HepG2 (cell line): ENCODE results near the gene AKAP1.

ENCODE experiments used
- GABPB1 ChIP-seq: IDR thresholded peaks from 2 replicates; pipeline ENCODE4 v1.6.1; 2016; ENCODE audit warnings: mild to moderate bottlenecking, missing genetic modification reagents, moderate library complexity, missing compliant biosample characterization
- LCORL ChIP-seq, 2 experiments: fragments of 450-650 bp in 1 of 2; sonication (generic) in 1 of 2; formaldehyde crosslinking in 1 of 2; IDR thresholded peaks; 2 replicates each; pipeline versions ENCODE4 v1.5.0 to v1.6.1; 2017 to 2020; ENCODE audit warnings: antibody characterized with exemption in 1 of 2, missing genetic modification reagents in 1 of 2
- POLR2A ChIP-seq, 2 experiments: IDR thresholded peaks; 2 replicates each; pipeline ENCODE4 v1.6.1; 2011; ENCODE audit warnings: low read depth in 2 of 2, low read length in 2 of 2, mild to moderate bottlenecking in 1 of 2, moderate library complexity in 1 of 2; ENCODE audit not compliant: insufficient read depth in 1 of 2
- POLR2G ChIP-seq: fragments of 200-400 bp; formaldehyde crosslinking; IDR thresholded peaks from 2 replicates; pipeline ENCODE4 v1.6.1; 2018; ENCODE audit warnings: mild to moderate bottlenecking, low read depth, low read length, moderate library complexity
- TAF1 ChIP-seq: sonication (generic); formaldehyde crosslinking; IDR thresholded peaks from 2 replicates; pipeline ENCODE4 v1.4.0; 2020; ENCODE audit warnings: missing genetic modification reagents
- ZBTB8A ChIP-seq: sonication (generic); formaldehyde crosslinking; IDR thresholded peaks from 2 replicates; pipeline ENCODE4 v1.4.0; 2020; ENCODE audit warnings: mild to moderate bottlenecking, low read depth, missing genetic modification reagents, borderline replicate concordance
- ZNF484 ChIP-seq: sonication (generic); formaldehyde crosslinking; IDR thresholded peaks from 2 replicates; pipeline ENCODE4 v1.5.1; 2020; ENCODE audit warnings: mild to moderate bottlenecking, low read depth, missing genetic modification reagents, borderline replicate concordance
- TF ChIP-seq, protein P1 (sequence below): sonication (generic); formaldehyde crosslinking; IDR thresholded peaks from 2 replicates; pipeline ENCODE4 v1.5.0; 2020; ENCODE audit warnings: mild to moderate bottlenecking, missing genetic modification reagents, moderate library complexity
- TF ChIP-seq, protein P2 (sequence below): sonication (generic); formaldehyde crosslinking; IDR thresholded peaks from 2 replicates; pipeline ENCODE4 v1.5.0; 2020; ENCODE audit warnings: mild to moderate bottlenecking, missing genetic modification reagents
- TF ChIP-seq, protein P3 (sequence below): IDR thresholded peaks from 2 replicates; pipeline ENCODE4 v1.6.1; 2016; ENCODE audit warnings: mild to moderate bottlenecking, missing biosample characterization, missing genetic modification reagents
- TF ChIP-seq, protein P4 (sequence below): IDR thresholded peaks from 2 replicates; pipeline ENCODE4 v1.6.1; 2012; ENCODE audit warnings: inconsistent platforms

DNA sequence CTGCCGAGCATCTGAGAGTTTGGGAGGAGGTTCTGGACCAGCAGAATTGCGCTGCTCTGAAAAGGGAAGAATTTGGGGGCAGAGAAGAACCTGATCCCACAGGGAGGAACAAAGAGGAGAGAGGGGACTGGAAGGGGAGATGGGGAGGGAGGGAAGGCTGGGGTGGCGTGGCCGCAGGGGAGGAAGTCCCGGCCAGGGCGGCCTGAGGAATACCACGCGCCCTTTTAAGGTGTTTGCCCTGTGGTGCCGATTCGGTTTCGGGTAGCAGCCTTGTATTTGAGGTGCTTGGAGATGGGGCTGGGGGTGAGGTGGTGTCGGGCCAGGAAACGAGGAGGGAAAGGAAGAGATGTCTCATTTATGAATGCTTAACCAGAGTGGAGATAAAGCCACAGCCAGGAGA lies 51.3 kb downstream of the AKAP1 start:
- TF ChIP-seq LCORL (IDR thresholded peaks at IDR 0.05) (no peak), LCORL (CRISPR knock-in tag; IDR thresholded peaks at IDR 0.05) (no peak), POLR2A (IDR thresholded peaks at IDR 0.05; ENCODE audit: insufficient read depth in 1 of 2, low read depth in 2 of 2, low read length in 2 of 2) (no peak), TAF1 (CRISPR knock-in tag) (no peak), ZNF484 (CRISPR knock-in tag) (no peak), GABPB1 (CRISPR knock-in tag) (no peak), POLR2G (no peak), ZBTB8A (CRISPR knock-in tag) (no peak)
- TF ChIP-seq, protein P1, sequence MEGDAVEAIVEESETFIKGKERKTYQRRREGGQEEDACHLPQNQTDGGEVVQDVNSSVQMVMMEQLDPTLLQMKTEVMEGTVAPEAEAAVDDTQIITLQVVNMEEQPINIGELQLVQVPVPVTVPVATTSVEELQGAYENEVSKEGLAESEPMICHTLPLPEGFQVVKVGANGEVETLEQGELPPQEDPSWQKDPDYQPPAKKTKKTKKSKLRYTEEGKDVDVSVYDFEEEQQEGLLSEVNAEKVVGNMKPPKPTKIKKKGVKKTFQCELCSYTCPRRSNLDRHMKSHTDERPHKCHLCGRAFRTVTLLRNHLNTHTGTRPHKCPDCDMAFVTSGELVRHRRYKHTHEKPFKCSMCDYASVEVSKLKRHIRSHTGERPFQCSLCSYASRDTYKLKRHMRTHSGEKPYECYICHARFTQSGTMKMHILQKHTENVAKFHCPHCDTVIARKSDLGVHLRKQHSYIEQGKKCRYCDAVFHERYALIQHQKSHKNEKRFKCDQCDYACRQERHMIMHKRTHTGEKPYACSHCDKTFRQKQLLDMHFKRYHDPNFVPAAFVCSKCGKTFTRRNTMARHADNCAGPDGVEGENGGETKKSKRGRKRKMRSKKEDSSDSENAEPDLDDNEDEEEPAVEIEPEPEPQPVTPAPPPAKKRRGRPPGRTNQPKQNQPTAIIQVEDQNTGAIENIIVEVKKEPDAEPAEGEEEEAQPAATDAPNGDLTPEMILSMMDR (CRISPR knock-in tag): no peak
- TF ChIP-seq, protein P2, sequence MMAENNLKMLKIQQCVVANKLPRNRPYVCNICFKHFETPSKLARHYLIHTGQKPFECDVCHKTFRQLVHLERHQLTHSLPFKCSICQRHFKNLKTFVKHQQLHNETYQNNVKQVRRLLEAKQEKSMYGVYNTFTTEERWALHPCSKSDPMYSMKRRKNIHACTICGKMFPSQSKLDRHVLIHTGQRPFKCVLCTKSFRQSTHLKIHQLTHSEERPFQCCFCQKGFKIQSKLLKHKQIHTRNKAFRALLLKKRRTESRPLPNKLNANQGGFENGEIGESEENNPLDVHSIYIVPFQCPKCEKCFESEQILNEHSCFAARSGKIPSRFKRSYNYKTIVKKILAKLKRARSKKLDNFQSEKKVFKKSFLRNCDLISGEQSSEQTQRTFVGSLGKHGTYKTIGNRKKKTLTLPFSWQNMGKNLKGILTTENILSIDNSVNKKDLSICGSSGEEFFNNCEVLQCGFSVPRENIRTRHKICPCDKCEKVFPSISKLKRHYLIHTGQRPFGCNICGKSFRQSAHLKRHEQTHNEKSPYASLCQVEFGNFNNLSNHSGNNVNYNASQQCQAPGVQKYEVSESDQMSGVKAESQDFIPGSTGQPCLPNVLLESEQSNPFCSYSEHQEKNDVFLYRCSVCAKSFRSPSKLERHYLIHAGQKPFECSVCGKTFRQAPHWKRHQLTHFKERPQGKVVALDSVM (CRISPR knock-in tag): no peak
- TF ChIP-seq, protein P3, sequence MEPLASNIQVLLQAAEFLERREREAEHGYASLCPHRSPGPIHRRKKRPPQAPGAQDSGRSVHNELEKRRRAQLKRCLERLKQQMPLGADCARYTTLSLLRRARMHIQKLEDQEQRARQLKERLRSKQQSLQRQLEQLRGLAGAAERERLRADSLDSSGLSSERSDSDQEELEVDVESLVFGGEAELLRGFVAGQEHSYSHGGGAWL: no peak
- TF ChIP-seq, protein P4, sequence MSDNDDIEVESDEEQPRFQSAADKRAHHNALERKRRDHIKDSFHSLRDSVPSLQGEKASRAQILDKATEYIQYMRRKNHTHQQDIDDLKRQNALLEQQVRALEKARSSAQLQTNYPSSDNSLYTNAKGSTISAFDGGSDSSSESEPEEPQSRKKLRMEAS: no peak
